Neural progenitor cell (in vitro differentiated cells): ENCODE results near the gene CACNB1.

Experiments
- EZH2 ChIP-seq: fragments of 200-600 bp; sonication (generic); IDR thresholded peaks from 2 replicates; pipeline ENCODE4 v1.6.1; 2017; ENCODE audit warnings: antibody characterized with exemption, mild to moderate bottlenecking, moderate library complexity
- TF ChIP-seq, protein P1 (sequence below): fragments of 200-600 bp; sonication (generic); IDR thresholded peaks from 2 replicates; pipeline ENCODE4 v1.5.1; 2017; ENCODE audit warnings: antibody characterized with exemption, mild to moderate bottlenecking

DNA sequence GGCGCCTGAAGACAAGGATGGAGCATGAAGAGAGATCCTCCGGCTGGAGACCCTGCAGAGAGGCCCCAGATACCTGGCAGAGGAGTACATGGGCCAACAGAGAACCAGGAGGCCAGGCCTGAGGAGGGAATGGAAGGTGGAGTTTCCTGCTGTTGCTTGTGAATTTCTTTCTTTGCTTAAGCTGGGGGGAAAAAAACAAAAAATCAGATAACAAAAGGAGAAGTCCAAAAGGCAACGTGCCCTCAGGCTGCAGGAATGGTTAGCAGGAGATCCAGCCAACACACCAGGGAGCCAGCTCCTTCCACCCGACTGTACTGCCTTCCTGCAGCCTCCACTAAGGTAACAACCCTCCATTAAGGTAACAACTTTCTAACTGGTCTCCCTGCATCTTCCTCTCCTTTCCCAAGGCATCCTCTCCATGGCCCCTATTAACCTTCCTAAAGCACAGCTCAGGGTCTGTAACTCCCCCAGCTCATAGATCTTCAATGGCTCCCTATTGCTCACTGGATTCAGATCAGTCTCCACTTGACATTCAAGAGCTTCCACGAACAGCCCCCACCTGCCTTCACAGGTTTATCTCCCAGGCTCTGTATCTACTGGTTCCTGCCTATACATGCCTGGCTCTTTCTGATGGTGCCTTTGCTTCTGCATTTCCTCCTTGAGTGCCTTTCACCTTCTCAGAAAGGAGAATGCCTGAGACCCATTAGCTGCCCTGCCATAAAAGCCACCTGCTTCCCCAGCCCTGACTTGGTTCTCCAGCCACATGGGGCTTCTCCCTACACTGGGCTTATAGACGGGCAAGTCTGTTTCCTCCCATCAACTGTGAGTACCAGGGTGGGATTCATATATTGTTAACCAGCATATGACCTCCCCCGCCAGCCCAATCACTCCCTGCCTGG is 30.8 kb downstream of the CACNB1 start:
- TF ChIP-seq, protein P1, sequence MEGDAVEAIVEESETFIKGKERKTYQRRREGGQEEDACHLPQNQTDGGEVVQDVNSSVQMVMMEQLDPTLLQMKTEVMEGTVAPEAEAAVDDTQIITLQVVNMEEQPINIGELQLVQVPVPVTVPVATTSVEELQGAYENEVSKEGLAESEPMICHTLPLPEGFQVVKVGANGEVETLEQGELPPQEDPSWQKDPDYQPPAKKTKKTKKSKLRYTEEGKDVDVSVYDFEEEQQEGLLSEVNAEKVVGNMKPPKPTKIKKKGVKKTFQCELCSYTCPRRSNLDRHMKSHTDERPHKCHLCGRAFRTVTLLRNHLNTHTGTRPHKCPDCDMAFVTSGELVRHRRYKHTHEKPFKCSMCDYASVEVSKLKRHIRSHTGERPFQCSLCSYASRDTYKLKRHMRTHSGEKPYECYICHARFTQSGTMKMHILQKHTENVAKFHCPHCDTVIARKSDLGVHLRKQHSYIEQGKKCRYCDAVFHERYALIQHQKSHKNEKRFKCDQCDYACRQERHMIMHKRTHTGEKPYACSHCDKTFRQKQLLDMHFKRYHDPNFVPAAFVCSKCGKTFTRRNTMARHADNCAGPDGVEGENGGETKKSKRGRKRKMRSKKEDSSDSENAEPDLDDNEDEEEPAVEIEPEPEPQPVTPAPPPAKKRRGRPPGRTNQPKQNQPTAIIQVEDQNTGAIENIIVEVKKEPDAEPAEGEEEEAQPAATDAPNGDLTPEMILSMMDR, result no peak
- no peak for TF ChIP-seq EZH2
